Measurements from ENCODE around the gene CDCA4. TPM values are rescaled to one million over a fixed set of nuclear protein-coding genes. Genes with fewer than 3 reads are reported as not detected.

CDCA4 gene
- total RNA-seq, 1 donor from 2014 or later: 32.3 TPM

- H3K27ac Mint-ChIP-seq: peak overlapping the region; percentile 98
- TF ChIP-seq CTCF (IDR thresholded peaks at IDR 0.05; ENCODE audit: unreplicated experiment): no peak
- H3K9me3 Mint-ChIP-seq: no peaks in the 10 kb centered on the region
- H3K4me1 Mint-ChIP-seq: peaks cover 40% of the 10 kb centered on the region
- peaks cover 2% of the 10 kb centered on the region for H3K27me3 Mint-ChIP-seq (ENCODE audit: low read depth)
- H3K4me3 Mint-ChIP-seq: peak overlapping the region; percentile 82
- no peaks in the 10 kb centered on the region for H3K36me3 Mint-ChIP-seq
- peak in 1 of 2 experiments; percentile 70 for DNase-seq (ENCODE audit: low spot score in 2 of 2, unreplicated experiment in 2 of 2)
These were observed 883 bp upstream of the CDCA4 start for GRCh38 chr14:105021656-105022275.

- no peaks in the 10 kb centered on the region for H3K27me3 Mint-ChIP-seq (ENCODE audit: low read depth)
- H3K36me3 Mint-ChIP-seq: no peaks in the 10 kb centered on the region
- H3K4me1 Mint-ChIP-seq: peaks cover 54% of the 10 kb centered on the region
- TF ChIP-seq CTCF (IDR thresholded peaks at IDR 0.05; ENCODE audit: unreplicated experiment): no peak
- peak; percentile 47 to 72 for DNase-seq (ENCODE audit: low spot score in 2 of 2, unreplicated experiment in 2 of 2)
- peak overlapping the region; percentile 88 for H3K4me3 Mint-ChIP-seq
- no peaks in the 10 kb centered on the region for H3K9me3 Mint-ChIP-seq
- H3K27ac Mint-ChIP-seq: peak overlapping the region; percentile 95
These were observed 745 bp downstream of the CDCA4 start for GRCh38 chr14:105019861-105020814.

GRCh38 chr14:105018414-105018813 lies 2.5 kb downstream of the CDCA4 start:
- no peak for TF ChIP-seq CTCF (IDR thresholded peaks at IDR 0.05; ENCODE audit: unreplicated experiment)
- Mint-ChIP-seq H3K27ac (peak overlapping the region; percentile 95), H3K4me3 (peak overlapping the region; percentile 88), H3K36me3 (no peaks in the 10 kb centered on the region), H3K4me1 (peaks cover 68% of the 10 kb centered on the region), H3K27me3 (ENCODE audit: low read depth) (no peaks in the 10 kb centered on the region), H3K9me3 (no peaks in the 10 kb centered on the region)
- no peak for DNase-seq (ENCODE audit: low spot score in 2 of 2, unreplicated experiment in 2 of 2)

- H3K27ac Mint-ChIP-seq: peak overlapping the region; percentile 95
- no peak for DNase-seq (ENCODE audit: low spot score in 2 of 2, unreplicated experiment in 2 of 2)
- no peak overlapping the region for H3K4me3 Mint-ChIP-seq
- H3K9me3 Mint-ChIP-seq: no peaks in the 10 kb centered on the region
- TF ChIP-seq CTCF (IDR thresholded peaks at IDR 0.05; ENCODE audit: unreplicated experiment): no peak
- no peaks in the 10 kb centered on the region for H3K27me3 Mint-ChIP-seq (ENCODE audit: low read depth)
- H3K4me1 Mint-ChIP-seq: peaks cover 72% of the 10 kb centered on the region
- no peaks in the 10 kb centered on the region for H3K36me3 Mint-ChIP-seq
These were observed 5.0 kb downstream of the CDCA4 start for GRCh38 chr14:105015905-105016304.

GRCh38 chr14:105015242-105015641 lies 5.6 kb downstream of the CDCA4 start:
- H3K36me3 Mint-ChIP-seq: peaks cover 2% of the 10 kb centered on the region
- no peaks in the 10 kb centered on the region for H3K27me3 Mint-ChIP-seq (ENCODE audit: low read depth)
- peak overlapping the region; percentile 95 for H3K27ac Mint-ChIP-seq
- H3K4me1 Mint-ChIP-seq: peaks cover 72% of the 10 kb centered on the region
- no peak for TF ChIP-seq CTCF (IDR thresholded peaks at IDR 0.05; ENCODE audit: unreplicated experiment)
- H3K4me3 Mint-ChIP-seq: no peak overlapping the region
- DNase-seq (ENCODE audit: low spot score in 2 of 2, unreplicated experiment in 2 of 2): no peak
- H3K9me3 Mint-ChIP-seq: no peaks in the 10 kb centered on the region
